ENCODE results near the gene HNF4A.

GRCh38 chr20:44400970-44401769 is 45.7 kb downstream of the HNF4A start:
- no peak for TF ChIP-seq EP300 (IDR thresholded peaks at IDR 0.05; ENCODE audit: borderline replicate concordance)
- TF ChIP-seq NFIC (IDR thresholded peaks at IDR 0.05): no peak
- TF ChIP-seq RAD21 (IDR thresholded peaks at IDR 0.05; ENCODE audit: low read depth): no peak
- no peak for TF ChIP-seq REST (IDR thresholded peaks at IDR 0.05; ENCODE audit: low read depth)
- TF ChIP-seq YY1 (IDR thresholded peaks at IDR 0.05; ENCODE audit: low read depth): no peak
- TF ChIP-seq TAF1 (IDR thresholded peaks at IDR 0.05; ENCODE audit: low read depth): no peak
- TF ChIP-seq, protein P1, sequence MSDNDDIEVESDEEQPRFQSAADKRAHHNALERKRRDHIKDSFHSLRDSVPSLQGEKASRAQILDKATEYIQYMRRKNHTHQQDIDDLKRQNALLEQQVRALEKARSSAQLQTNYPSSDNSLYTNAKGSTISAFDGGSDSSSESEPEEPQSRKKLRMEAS (IDR thresholded peaks at IDR 0.05): no peak
- TF ChIP-seq CEBPB (IDR thresholded peaks at IDR 0.05): no peak
- TF ChIP-seq TEAD4 (IDR thresholded peaks at IDR 0.05): no peak
- TF ChIP-seq FOXM1 (IDR thresholded peaks at IDR 0.05; ENCODE audit: borderline replicate concordance, low read depth): no peak
- TF ChIP-seq, protein P2, sequence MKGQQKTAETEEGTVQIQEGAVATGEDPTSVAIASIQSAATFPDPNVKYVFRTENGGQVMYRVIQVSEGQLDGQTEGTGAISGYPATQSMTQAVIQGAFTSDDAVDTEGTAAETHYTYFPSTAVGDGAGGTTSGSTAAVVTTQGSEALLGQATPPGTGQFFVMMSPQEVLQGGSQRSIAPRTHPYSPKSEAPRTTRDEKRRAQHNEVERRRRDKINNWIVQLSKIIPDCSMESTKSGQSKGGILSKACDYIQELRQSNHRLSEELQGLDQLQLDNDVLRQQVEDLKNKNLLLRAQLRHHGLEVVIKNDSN (IDR thresholded peaks at IDR 0.05): no peak

Measured in Ishikawa (cell line).